ENCODE data around the gene SUMF1. TPM values are rescaled to one million over a fixed set of nuclear protein-coding genes. Genes with fewer than 3 reads are reported as not detected.
A peak's percentile ranks its signal among the peaks of the same experiment; 100 is the strongest.

SUMF1 gene
- total RNA-seq, 2 experiments from 2014 or later: 6.4 to 6.6 TPM

GRCh38 chr3:4429648-4430350, 37.3 kb downstream of the SUMF1 start:
- ATAC-seq (no peak), DNase-seq (no peak)
- no peak overlapping the region for H3K4me3 Mint-ChIP-seq
- CTCF ChIA-PET: no interaction called here
- intact Hi-C loops (cut with micrococcal nuclease): no loop called here
- POLR2A ChIA-PET: interaction anchor here (1.0 kb wide), 1 partner anchor 156 kb away, joined by 3 read pairs; no protein-coding TSS in a partner anchor
- peaks cover 3% of the 10 kb centered on the region for H3K9me3 Mint-ChIP-seq
- H3K27me3 Mint-ChIP-seq: no peaks in the 10 kb centered on the region
- no peak overlapping the region for H3K27ac Mint-ChIP-seq
- peaks cover 17% of the 10 kb centered on the region for H3K4me1 Mint-ChIP-seq (ENCODE audit: low read depth)
- peaks cover 13% of the 10 kb centered on the region for H3K36me3 Mint-ChIP-seq (ENCODE audit: low read depth)
- TF ChIP-seq CTCF (IDR thresholded peaks at IDR 0.05): no peak

- no peak for ATAC-seq
- intact Hi-C loops (cut with micrococcal nuclease): no loop called here
- no peak for TF ChIP-seq CTCF (IDR thresholded peaks at IDR 0.05)
- ChIA-PET CTCF (interaction anchor here (1.3 to 1.5 kb wide), 2 partner anchors 76 to 207 kb away, joined by 4 to 7 read pairs; no protein-coding TSS in a partner anchor), POLR2A (interaction anchor here (0.7 kb wide), 1 partner anchor 9 kb away, joined by 3 read pairs; no protein-coding TSS in a partner anchor)
- Mint-ChIP-seq H3K4me1 (ENCODE audit: low read depth) (peaks cover 20% of the 10 kb centered on the region), H3K4me3 (no peak overlapping the region), H3K36me3 (ENCODE audit: low read depth) (peaks cover 13% of the 10 kb centered on the region), H3K9me3 (peaks cover 3% of the 10 kb centered on the region), H3K27ac (no peak overlapping the region), H3K27me3 (no peaks in the 10 kb centered on the region)
- DNase-seq: no peak
These were observed 40.2 kb downstream of the SUMF1 start for GRCh38 chr3:4426782-4427344.

GRCh38 chr3:4426261-4426781, 40.7 kb downstream of the SUMF1 start:
- ATAC-seq: no peak
- ChIA-PET POLR2A (no interaction called here), CTCF (interaction anchor here (1.3 to 1.5 kb wide), 2 partner anchors 76 to 207 kb away, joined by 4 to 7 read pairs; no protein-coding TSS in a partner anchor)
- no peak for TF ChIP-seq CTCF (IDR thresholded peaks at IDR 0.05)
- peak overlapping the region; percentile 44 for H3K27ac Mint-ChIP-seq
- intact Hi-C loops (cut with micrococcal nuclease): no loop called here
- peaks cover 2% of the 10 kb centered on the region for H3K9me3 Mint-ChIP-seq
- peaks cover 10% of the 10 kb centered on the region for H3K36me3 Mint-ChIP-seq (ENCODE audit: low read depth)
- peaks cover 25% of the 10 kb centered on the region for H3K4me1 Mint-ChIP-seq (ENCODE audit: low read depth)
- no peak for DNase-seq
- H3K27me3 Mint-ChIP-seq: no peaks in the 10 kb centered on the region
- no peak overlapping the region for H3K4me3 Mint-ChIP-seq

GRCh38 chr3:4425707-4426106, 41.4 kb downstream of the SUMF1 start:
- POLR2A ChIA-PET: no interaction called here
- Mint-ChIP-seq H3K27me3 (no peaks in the 10 kb centered on the region), H3K9me3 (no peaks in the 10 kb centered on the region), H3K27ac (peak overlapping the region; percentile 51), H3K36me3 (ENCODE audit: low read depth) (peaks cover 7% of the 10 kb centered on the region), H3K4me3 (no peak overlapping the region), H3K4me1 (ENCODE audit: low read depth) (peaks cover 31% of the 10 kb centered on the region)
- no peak for TF ChIP-seq CTCF (IDR thresholded peaks at IDR 0.05)
- peak; percentile 74 for ATAC-seq
- intact Hi-C loops (cut with micrococcal nuclease): no loop called here
- CTCF ChIA-PET: interaction anchor here (0.7 to 1.1 kb wide), 3 partner anchors 17 to 75 kb away, joined by 3 read pairs; partner anchors contain the start of gene ITPR1
- DNase-seq: peak; percentile 57

GRCh38 chr3:4425055-4425454, 42.0 kb downstream of the SUMF1 start:
- DNase-seq (no peak), ATAC-seq (no peak)
- H3K4me3 Mint-ChIP-seq: no peak overlapping the region
- H3K36me3 Mint-ChIP-seq (ENCODE audit: low read depth): peaks cover 7% of the 10 kb centered on the region
- no peak for TF ChIP-seq CTCF (IDR thresholded peaks at IDR 0.05)
- CTCF ChIA-PET: interaction anchor here (0.7 to 1.1 kb wide), 3 partner anchors 16 to 74 kb away, joined by 3 read pairs; partner anchors contain the start of gene ITPR1
- H3K27me3 Mint-ChIP-seq: no peaks in the 10 kb centered on the region
- H3K4me1 Mint-ChIP-seq (ENCODE audit: low read depth): peaks cover 34% of the 10 kb centered on the region
- no peak overlapping the region for H3K27ac Mint-ChIP-seq
- H3K9me3 Mint-ChIP-seq: no peaks in the 10 kb centered on the region
- intact Hi-C loops (cut with micrococcal nuclease): no loop called here
- POLR2A ChIA-PET: interaction anchor here (1.1 kb wide), 1 partner anchor 42 kb away, joined by 3 read pairs; the partner anchor contains the start of gene SUMF1
